GM13976 (cell line): ENCODE measurements around the gene FAM228B.

Source experiments
- DNase-seq: peaks from one replicate; pipeline ENCODE4 v3.0.0; 2012; ENCODE audit warnings: low spot score
- CTCF ChIP-seq: IDR thresholded peaks from 2 replicates; pipeline ENCODE4 v1.5.1; 2012; ENCODE audit warnings: borderline replicate concordance, mild to moderate bottlenecking; ENCODE audit not compliant: insufficient read depth; ENCODE audit errors: extremely low read depth, missing control alignments, control extremely low read depth
- in situ Hi-C: fragments of 300-500 bp; cut with MboI; formaldehyde crosslinking; loops from one replicate; pipeline ENCODE4 v1.12.0; 2022; ENCODE audit warnings: low sequenced_read_pairs, mixed read lengths, inconsistent platforms; ENCODE audit not compliant: unreplicated experiment

The FAM228B gene

GRCh38 chr2:24111407-24111901 is 11.8 kb upstream of the FAM228B start:
- no peak for TF ChIP-seq CTCF
- no peak for DNase-seq
- in situ Hi-C loops: loop anchor here (25.0 kb wide), 1 partner anchor 276 kb away; no protein-coding TSS in a partner anchor

GRCh38 chr2:24115057-24115456 is 8.2 kb upstream of the FAM228B start:
- no peak for DNase-seq
- in situ Hi-C loops: loop anchor here (25.0 kb wide), 1 partner anchor 272 kb away; no protein-coding TSS in a partner anchor
- no peak for TF ChIP-seq CTCF

GRCh38 chr2:24117902-24118301 is 5.4 kb upstream of the FAM228B start:
- DNase-seq: no peak
- in situ Hi-C loops: loop anchor here (25.0 kb wide), 1 partner anchor 269 kb away; no protein-coding TSS in a partner anchor
- TF ChIP-seq CTCF: no peak

- DNase-seq: no peak
- in situ Hi-C loops: loop anchor here (25.0 kb wide), 1 partner anchor 266 kb away; no protein-coding TSS in a partner anchor
- TF ChIP-seq CTCF: no peak
These were observed 2.2 kb upstream of the FAM228B start for GRCh38 chr2:24121066-24121465.

- in situ Hi-C loops: loop anchor here (25.0 kb wide), 1 partner anchor 266 kb away; no protein-coding TSS in a partner anchor
- DNase-seq: no peak
- no peak for TF ChIP-seq CTCF
These were observed 1.8 kb upstream of the FAM228B start for GRCh38 chr2:24121469-24121868.

GRCh38 chr2:24122366-24123194 is 689 bp upstream of the FAM228B start:
- no peak for DNase-seq
- TF ChIP-seq CTCF: no peak
- in situ Hi-C loops: loop anchor here (25.0 kb wide), 1 partner anchor 265 kb away; no protein-coding TSS in a partner anchor
